ENCODE measurements around the gene ATXN1. TPM values are rescaled to one million over a fixed set of nuclear protein-coding genes. Genes with fewer than 3 reads are reported as not detected.

The ATXN1 gene
- total and polyA plus RNA-seq, 2 of the 8 experiments (the other 6 are each of a cell fraction or from before 2014, with no cell fraction given) = 1.6 to 4.0 TPM

DNA sequence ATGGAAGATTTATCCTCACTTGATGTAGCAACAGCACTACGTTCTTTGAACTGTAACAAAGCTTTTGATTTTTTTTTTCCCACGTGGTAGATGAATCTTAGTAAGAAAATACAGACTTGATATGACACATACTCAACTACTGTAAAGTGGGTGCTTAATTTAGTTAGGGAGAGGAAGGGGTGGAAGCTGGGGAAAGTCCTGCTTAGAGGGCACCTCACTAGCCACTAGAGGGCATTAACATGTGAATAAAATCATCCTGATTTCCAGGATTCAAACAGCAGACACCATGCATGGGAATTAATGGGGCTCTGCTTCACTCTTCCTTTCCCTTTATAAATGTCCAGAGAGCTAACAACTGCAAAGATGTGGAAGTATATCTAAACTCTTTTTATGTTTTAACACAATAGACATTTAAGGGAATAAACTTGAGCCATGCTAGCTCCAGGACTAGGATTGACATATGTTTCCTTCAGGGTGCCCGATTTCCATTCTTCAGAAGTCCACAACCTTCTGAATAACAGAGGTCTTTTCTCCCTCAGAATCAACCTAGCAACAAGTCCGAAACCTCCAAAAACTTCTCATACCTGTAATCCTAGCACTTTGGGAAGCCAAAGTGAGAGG, 250.1 kb downstream of the ATXN1 start (continued):
- no peak for TF ChIP-seq CBX8 (IDR thresholded peaks at IDR 0.05; ENCODE audit: borderline replicate concordance, low read depth, low read length)
- no peak for TF ChIP-seq BRCA1 (IDR thresholded peaks at IDR 0.05; ENCODE audit: low read depth, low read length)
- TF ChIP-seq RAD21 (IDR thresholded peaks at IDR 0.05 in 1 of 2, conservative IDR thresholded peaks at IDR 0.05 in 1 of 2; ENCODE audit: low read depth in 2 of 2, low read length in 2 of 2) = peak; percentile 35 to 49; a peak in 3 of 4 replicates
- TF ChIP-seq, protein P1, sequence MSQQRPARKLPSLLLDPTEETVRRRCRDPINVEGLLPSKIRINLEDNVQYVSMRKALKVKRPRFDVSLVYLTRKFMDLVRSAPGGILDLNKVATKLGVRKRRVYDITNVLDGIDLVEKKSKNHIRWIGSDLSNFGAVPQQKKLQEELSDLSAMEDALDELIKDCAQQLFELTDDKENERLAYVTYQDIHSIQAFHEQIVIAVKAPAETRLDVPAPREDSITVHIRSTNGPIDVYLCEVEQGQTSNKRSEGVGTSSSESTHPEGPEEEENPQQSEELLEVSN (IDR thresholded peaks at IDR 0.05) = no peak
- no peak for TF ChIP-seq SP1 (IDR thresholded peaks at IDR 0.05; ENCODE audit: low read depth, low read length)
- no peak for TF ChIP-seq BACH1 (IDR thresholded peaks at IDR 0.05; ENCODE audit: low read length)
